Endothelial cell of umbilical vein (primary cell): ENCODE measurements around the gene CAMKMT. TPM values are rescaled to one million over a fixed set of nuclear protein-coding genes. Genes with fewer than 3 reads are reported as not detected.

Experiments
- BruUV-seq: library from RNA; stranded (reverse); fragments of 400-500 nt; replicated peaks from 2 replicates; lab custom pipeline; 2021; lab: Mats Ljungman, UMichigan
- CTCF ChIA-PET: fragments of 300-600, 350-600 bp; sonication (Branson Sonifier 250); formaldehyde crosslinking; loops from one replicate; lab custom pipeline; 2021; ENCODE audit warnings: antibody characterized with exemption, inconsistent platforms; lab: Charles Lee
- POLR2A ChIA-PET: fragments of 300-600, 350-600 bp; sonication (Branson Sonifier 250); formaldehyde crosslinking; loops from one replicate; lab custom pipeline; 2021; ENCODE audit warnings: antibody characterized with exemption, inconsistent platforms; lab: Charles Lee
- DNase-seq: peaks from one replicate; pipeline ENCODE4 v3.0.0-alpha.2; 2011; ENCODE audit warnings: low read depth, low spot score
- FAIRE-seq: peaks from 2 replicates; lab custom pipeline; 2011; peaks lifted over from hg19 to GRCh38; lab: Jason Lieb, UNC
- H2AFZ ChIP-seq: 2 replicates; pipeline ENCODE4 v1.6.0; 2012; ENCODE audit warnings: low read depth, low read length, control low read depth, inconsistent platforms
- H3K27ac ChIP-seq: 2 replicates; pipeline ENCODE4 v1.5.1; 2011; ENCODE audit warnings: low read depth, mild to moderate bottlenecking, control low read depth, low read length, moderate library complexity; ENCODE audit not compliant: insufficient read depth
- H3K27me3 ChIP-seq, 2 experiments: 2 replicates each; pipeline versions ENCODE4 v1.6.0 to v1.6.1; 2011; ENCODE audit warnings: low read length in 2 of 2, mixed read lengths in 1 of 2; ENCODE audit not compliant: control insufficient read depth in 2 of 2, insufficient read depth in 2 of 2
- H3K36me3 ChIP-seq, 2 experiments: 2 replicates in 1 of 2; 3 replicates in 1 of 2; pipeline ENCODE4 v1.5.1; 2011; ENCODE audit warnings: low read length in 2 of 2, mild to moderate bottlenecking in 1 of 2, moderate library complexity in 1 of 2; ENCODE audit not compliant: control insufficient read depth in 2 of 2, insufficient read depth in 2 of 2; ENCODE audit errors: extremely low read depth in 1 of 2
- H3K4me1 ChIP-seq: 3 replicates; pipeline ENCODE4 v1.5.1; 2011; ENCODE audit warnings: mild to moderate bottlenecking, low read length; ENCODE audit not compliant: control insufficient read depth, insufficient read depth; ENCODE audit errors: extremely low read depth
- H3K4me2 ChIP-seq: 2 replicates; pipeline ENCODE4 v1.6.1; 2011; ENCODE audit warnings: low read length, control low read depth, mixed read lengths; ENCODE audit not compliant: insufficient read depth
- H3K4me3 ChIP-seq, 3 experiments: fragments of 200-600 bp in 1 of 3; sonication (generic), shearing (Covaris generic) in 1 of 3; replicated peaks in 1 of 3; 2 replicates each; pipeline ENCODE4 v1.5.1; 2011 to 2016; ENCODE audit warnings: control low read depth in 3 of 3, low read length in 3 of 3, mild to moderate bottlenecking in 2 of 3, inconsistent platforms in 1 of 3, low read depth in 1 of 3, moderate library complexity in 1 of 3; ENCODE audit not compliant: insufficient read depth in 1 of 3
- H3K79me2 ChIP-seq: 2 replicates; pipeline ENCODE4 v1.6.0; 2012; ENCODE audit warnings: low read length, inconsistent platforms; ENCODE audit not compliant: control insufficient read depth, insufficient read depth
- H3K9ac ChIP-seq: replicated peaks from 2 replicates; pipeline ENCODE3; 2011; ENCODE audit warnings: low read length, control low read depth; ENCODE audit not compliant: insufficient read depth; ENCODE audit errors: extremely low read depth
- H3K9me1 ChIP-seq: replicated peaks from 3 replicates; pipeline ENCODE4 v1.6.0; 2011; ENCODE audit warnings: mild to moderate bottlenecking, low read length; ENCODE audit not compliant: control insufficient read depth, insufficient read depth; ENCODE audit errors: extremely low read depth
- H3K9me3 ChIP-seq: replicated peaks from 2 replicates; pipeline ENCODE4 v1.5.1; 2012; ENCODE audit warnings: low read length, inconsistent platforms; ENCODE audit not compliant: control insufficient read depth, insufficient read depth
- H4K20me1 ChIP-seq: replicated peaks from 2 replicates; pipeline ENCODE3; 2011; ENCODE audit warnings: mild to moderate bottlenecking, low read length; ENCODE audit not compliant: control insufficient read depth, insufficient read depth; ENCODE audit errors: extremely low read depth
- CTCF ChIP-seq, 2 donors: IDR thresholded peaks; 1 replicate in 1 of 2; 2 replicates in 1 of 2; pipeline ENCODE4 v1.5.1; 2011; ENCODE audit warnings: low read length in 2 of 2, mild to moderate bottlenecking in 2 of 2, moderate library complexity in 2 of 2, control low read depth in 1 of 2, inconsistent platforms in 1 of 2, low read depth in 1 of 2; ENCODE audit not compliant: insufficient read depth in 1 of 2; ENCODE audit errors: extremely low read depth in 1 of 2
- EZH2 ChIP-seq: IDR thresholded peaks from 2 replicates; pipeline ENCODE4 v1.6.1; 2012; ENCODE audit warnings: borderline replicate concordance, low read depth, mild to moderate bottlenecking, moderate library complexity, low read length, inconsistent platforms; ENCODE audit not compliant: severe bottlenecking
- FOS ChIP-seq: IDR thresholded peaks from 2 replicates; pipeline ENCODE4 v1.6.1; 2011; ENCODE audit warnings: mild to moderate bottlenecking, low read length, moderate library complexity, borderline replicate concordance; ENCODE audit not compliant: insufficient read depth
- GATA2 ChIP-seq: IDR thresholded peaks from 2 replicates; pipeline ENCODE4 v1.7.0; 2011; ENCODE audit warnings: low read depth, mild to moderate bottlenecking, moderate library complexity, mixed read lengths, low read length; ENCODE audit not compliant: insufficient read length, insufficient read depth
- JUN ChIP-seq: IDR thresholded peaks from 2 replicates; pipeline ENCODE4 v1.6.1; 2011; ENCODE audit warnings: borderline replicate concordance, low read depth; ENCODE audit not compliant: insufficient read length, insufficient read depth
- MAX ChIP-seq: IDR thresholded peaks from 2 replicates; pipeline ENCODE4 v1.6.1; 2011; ENCODE audit not compliant: insufficient read depth, insufficient read length
- MYC ChIP-seq: IDR thresholded peaks from one replicate; pipeline ENCODE4 v1.6.1; 2011; ENCODE audit warnings: mild to moderate bottlenecking, low read depth, low read length
- POLR2A ChIP-seq: IDR thresholded peaks from 2 replicates; pipeline ENCODE4 v1.6.1; 2012; ENCODE audit warnings: low read depth, mild to moderate bottlenecking, control low read depth, low read length
- POLR2AphosphoS5 ChIP-seq: IDR thresholded peaks from 2 replicates; pipeline ENCODE4 v1.6.1; 2012; ENCODE audit warnings: low read depth, mild to moderate bottlenecking, control low read depth, low read length, moderate library complexity; ENCODE audit not compliant: insufficient read depth
- dilution Hi-C: fragments of 300-500 bp; cut with MboI; formaldehyde crosslinking; loops from one replicate; pipeline ENCODE4 v1.15.0; 2019; ENCODE audit warnings: low sequenced_read_pairs; ENCODE audit not compliant: extremely low pct_ligation_motif_present
- intact Hi-C: fragments of 100-400 bp; cut with micrococcal nuclease; formaldehyde crosslinking; loops from one replicate; pipeline ENCODE4 v1.10.0; 2022
- polyA plus RNA-seq, 4 experiments: library from polyadenylated mRNA; depleted of rRNA in 3 of 4; stranded (reverse) in 3 of 4; unstranded in 1 of 4; fragments of >200 nt; gene quantifications; 2 replicates each; pipeline versions ENCODE4 v1.2.1 to v1.2.3, GENCODE V29; 2011 to 2012; ENCODE audit warnings: missing spikeins in 1 of 4
- total RNA-seq: library from RNA; stranded (reverse); gene quantifications from 2 replicates; pipeline ENCODE4 v1.2.3, GENCODE V29; 2021

Gene CAMKMT
- total and polyA plus RNA-seq, 2 donors (not counting 3 experiments of a cell fraction or from before 2014, with no cell fraction given), result 4.1 to 10.7 TPM

GRCh38 chr2:44706681-44707553 is 345.2 kb downstream of the CAMKMT start:
- Histone ChIP-seq H3K4me1 (peaks cover 5% of the 10 kb centered on the region), H3K27me3 (no peaks in the 10 kb centered on the region), H3K27ac (no peak overlapping the region), H3K4me2 (no peak overlapping the region), H3K36me3 (no peaks in the 10 kb centered on the region), H3K9ac (no peak overlapping the region), H3K79me2 (no peaks in the 10 kb centered on the region), H2AFZ (no peak overlapping the region), H4K20me1 (no peaks in the 10 kb centered on the region), H3K4me3 (no peak overlapping the region), H3K9me1 (no peaks in the 10 kb centered on the region), H3K9me3 (no peaks in the 10 kb centered on the region)
- ChIA-PET CTCF (interaction anchor here (1.4 to 3.2 kb wide), 3 partner anchors 11 to 227 kb away, joined by 7 to 30 read pairs (median 7); no protein-coding TSS in a partner anchor), POLR2A (no interaction called here)
- intact Hi-C loops, result no loop called here
- TF ChIP-seq GATA2, result no peak
- no peak for TF ChIP-seq MYC
- TF ChIP-seq JUN, result no peak
- no peak for TF ChIP-seq POLR2AphosphoS5
- TF ChIP-seq POLR2A, result no peak
- no peak for TF ChIP-seq MAX
- TF ChIP-seq EZH2, result no peak
- TF ChIP-seq FOS, result no peak
- TF ChIP-seq CTCF (IDR thresholded peaks at IDR 0.05; ENCODE audit: extremely low read depth in 1 of 2, insufficient read depth in 1 of 2, low read depth in 1 of 2, low read length in 2 of 2), result no peak
- no peak for DNase-seq
- dilution Hi-C loops, result no loop called here
- FAIRE-seq, result no peak
- no TSS peak for BruUV-seq
